Fibroblast of mammary gland (primary cell): Measurements from ENCODE around the gene NDUFB3.

Source experiments
- DNase-seq: peaks from one replicate; pipeline ENCODE4 v3.0.0-alpha.2; 2010; ENCODE audit warnings: low read depth
- H3K4me3 ChIP-seq: 2 replicates; pipeline ENCODE4 v1.5.1; 2011; ENCODE audit warnings: low read depth, mild to moderate bottlenecking, low read length, moderate library complexity; ENCODE audit not compliant: control insufficient read depth
- CTCF ChIP-seq: conservative IDR thresholded peaks from 2 replicates; pipeline ENCODE4 v1.5.1; 2011; ENCODE audit warnings: low read depth, low read length, inconsistent platforms; ENCODE audit not compliant: control insufficient read depth, insufficient read depth

NDUFB3 gene

GRCh38 chr2:201093573-201093972 is 21.8 kb downstream of the NDUFB3 start:
- H3K4me3 ChIP-seq: no peak overlapping the region
- no peak for TF ChIP-seq CTCF
- peak; percentile 35 for DNase-seq

GRCh38 chr2:201100497-201100896 is 28.7 kb downstream of the NDUFB3 start:
- no peak overlapping the region for H3K4me3 ChIP-seq
- DNase-seq: no peak
- no peak for TF ChIP-seq CTCF

- H3K4me3 ChIP-seq: no peak overlapping the region
- no peak for TF ChIP-seq CTCF
- DNase-seq: no peak
Measured at GRCh38 chr2:201105759-201106158, 34.0 kb downstream of the NDUFB3 start.

GRCh38 chr2:201107624-201108023 is 35.8 kb downstream of the NDUFB3 start:
- H3K4me3 ChIP-seq: no peak overlapping the region
- TF ChIP-seq CTCF: no peak
- DNase-seq: no peak

GRCh38 chr2:201108341-201108740 is 36.5 kb downstream of the NDUFB3 start:
- TF ChIP-seq CTCF: no peak
- H3K4me3 ChIP-seq: no peak overlapping the region
- no peak for DNase-seq

- no peak for TF ChIP-seq CTCF
- no peak overlapping the region for H3K4me3 ChIP-seq
- no peak for DNase-seq
Measured at GRCh38 chr2:201109186-201109585, 37.4 kb downstream of the NDUFB3 start.

GRCh38 chr2:201110615-201111014 is 38.8 kb downstream of the NDUFB3 start:
- no peak for TF ChIP-seq CTCF
- H3K4me3 ChIP-seq: no peak overlapping the region

More at GRCh38 chr2:201110615-201111014, 38.8 kb downstream of the NDUFB3 start:
- DNase-seq: no peak
